Measurements from ENCODE around the gene NPHS1. TPM values are rescaled to one million over a fixed set of nuclear protein-coding genes. Genes with fewer than 3 reads are reported as not detected.
"Not testable (repeated sequence)": the region's sequence is repeated elsewhere in the genome, so short reads cannot be mapped to it uniquely, and the experiment has no call there.

The NPHS1 gene
- total RNA-seq, 2 donors from 2014 or later: not detected

DNA sequence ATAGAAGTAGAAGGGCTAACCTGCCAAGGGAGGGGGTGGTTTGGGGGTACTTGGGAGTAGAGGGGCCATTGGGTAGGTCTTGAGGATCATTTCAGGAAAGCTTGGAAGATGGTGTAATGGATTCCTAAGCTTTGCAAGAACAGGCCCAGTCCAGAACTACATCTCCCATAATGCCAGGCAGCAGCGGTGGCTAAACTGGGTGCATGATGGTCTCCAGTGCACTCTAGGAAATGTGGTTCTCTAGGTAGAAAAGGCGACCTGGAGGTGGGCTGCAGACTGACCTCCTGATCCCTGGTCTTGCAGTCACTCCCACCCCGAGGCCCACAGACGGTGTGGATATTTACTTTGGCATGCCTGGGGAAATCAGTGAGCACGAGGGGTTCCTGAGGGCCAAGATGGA lies 19.9 kb upstream of the NPHS1 start:
- no peaks in the 10 kb centered on the region for H3K9me3 ChIP-seq
- H3K27me3 ChIP-seq: no peaks in the 10 kb centered on the region
- TF ChIP-seq, protein P1, sequence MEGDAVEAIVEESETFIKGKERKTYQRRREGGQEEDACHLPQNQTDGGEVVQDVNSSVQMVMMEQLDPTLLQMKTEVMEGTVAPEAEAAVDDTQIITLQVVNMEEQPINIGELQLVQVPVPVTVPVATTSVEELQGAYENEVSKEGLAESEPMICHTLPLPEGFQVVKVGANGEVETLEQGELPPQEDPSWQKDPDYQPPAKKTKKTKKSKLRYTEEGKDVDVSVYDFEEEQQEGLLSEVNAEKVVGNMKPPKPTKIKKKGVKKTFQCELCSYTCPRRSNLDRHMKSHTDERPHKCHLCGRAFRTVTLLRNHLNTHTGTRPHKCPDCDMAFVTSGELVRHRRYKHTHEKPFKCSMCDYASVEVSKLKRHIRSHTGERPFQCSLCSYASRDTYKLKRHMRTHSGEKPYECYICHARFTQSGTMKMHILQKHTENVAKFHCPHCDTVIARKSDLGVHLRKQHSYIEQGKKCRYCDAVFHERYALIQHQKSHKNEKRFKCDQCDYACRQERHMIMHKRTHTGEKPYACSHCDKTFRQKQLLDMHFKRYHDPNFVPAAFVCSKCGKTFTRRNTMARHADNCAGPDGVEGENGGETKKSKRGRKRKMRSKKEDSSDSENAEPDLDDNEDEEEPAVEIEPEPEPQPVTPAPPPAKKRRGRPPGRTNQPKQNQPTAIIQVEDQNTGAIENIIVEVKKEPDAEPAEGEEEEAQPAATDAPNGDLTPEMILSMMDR (IDR thresholded peaks at IDR 0.05): no peak
- H3K4me1 ChIP-seq: peaks cover 0 to 26% of the 10 kb centered on the region in 2 donors
- H3K27ac ChIP-seq: no peak overlapping the region
- H3K36me3 ChIP-seq: no peaks in the 10 kb centered on the region
- DNase-seq (ENCODE audit: low spot score): no peak
- H3K4me3 ChIP-seq: no peak overlapping the region

DNA sequence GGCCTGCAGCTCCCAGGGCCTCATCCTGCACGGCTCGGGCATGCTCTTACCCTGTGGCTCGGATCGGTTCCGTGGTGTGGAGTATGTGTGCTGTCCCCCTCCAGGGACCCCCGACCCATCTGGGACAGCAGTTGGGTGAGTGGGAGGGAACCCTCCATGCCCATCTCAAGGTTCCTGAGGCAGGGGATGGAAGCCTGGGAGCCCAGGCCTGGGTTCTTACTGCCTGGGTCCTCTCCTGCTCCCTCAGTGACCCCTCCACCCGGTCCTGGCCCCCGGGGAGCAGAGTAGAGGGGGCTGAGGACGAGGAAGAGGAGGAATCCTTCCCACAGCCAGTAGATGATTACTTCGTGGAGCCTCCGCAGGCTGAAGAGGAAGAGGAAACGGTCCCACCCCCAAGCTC lies 19.3 kb upstream of the NPHS1 start:
- Histone ChIP-seq H3K4me1 (peaks cover 0 to 26% of the 10 kb centered on the region in 2 donors), H3K27ac (no peak overlapping the region), H3K4me3 (no peak overlapping the region), H3K36me3 (no peaks in the 10 kb centered on the region), H3K27me3 (no peaks in the 10 kb centered on the region), H3K9me3 (no peaks in the 10 kb centered on the region)
- TF ChIP-seq, protein P1 (IDR thresholded peaks at IDR 0.05): no peak
- no peak for DNase-seq (ENCODE audit: low spot score)

DNA sequence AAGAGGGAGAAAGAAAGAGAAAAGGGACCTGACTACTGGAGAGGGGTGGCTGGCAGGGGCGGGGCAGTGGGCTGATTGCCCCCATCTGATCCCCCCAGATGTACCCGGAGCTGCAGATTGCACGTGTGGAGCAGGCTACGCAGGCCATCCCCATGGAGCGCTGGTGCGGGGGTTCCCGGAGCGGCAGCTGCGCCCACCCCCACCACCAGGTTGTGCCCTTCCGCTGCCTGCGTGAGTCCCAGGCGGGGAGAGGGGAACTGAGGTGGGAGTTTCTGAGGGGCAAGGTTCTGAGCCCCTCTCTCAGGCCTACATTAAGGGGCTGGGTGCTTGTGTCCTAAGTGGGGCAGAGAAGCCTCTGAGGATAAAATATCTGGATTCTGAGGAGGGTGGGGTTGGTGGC lies 18.5 kb upstream of the NPHS1 start:
- peaks cover 0 to 26% of the 10 kb centered on the region in 2 donors for H3K4me1 ChIP-seq
- no peaks in the 10 kb centered on the region for H3K9me3 ChIP-seq
- no peak overlapping the region for H3K27ac ChIP-seq
- DNase-seq (ENCODE audit: low spot score): no peak
- no peak overlapping the region for H3K4me3 ChIP-seq
- TF ChIP-seq, protein P1 (IDR thresholded peaks at IDR 0.05): no peak
- no peaks in the 10 kb centered on the region for H3K27me3 ChIP-seq
- H3K36me3 ChIP-seq: no peaks in the 10 kb centered on the region

DNA sequence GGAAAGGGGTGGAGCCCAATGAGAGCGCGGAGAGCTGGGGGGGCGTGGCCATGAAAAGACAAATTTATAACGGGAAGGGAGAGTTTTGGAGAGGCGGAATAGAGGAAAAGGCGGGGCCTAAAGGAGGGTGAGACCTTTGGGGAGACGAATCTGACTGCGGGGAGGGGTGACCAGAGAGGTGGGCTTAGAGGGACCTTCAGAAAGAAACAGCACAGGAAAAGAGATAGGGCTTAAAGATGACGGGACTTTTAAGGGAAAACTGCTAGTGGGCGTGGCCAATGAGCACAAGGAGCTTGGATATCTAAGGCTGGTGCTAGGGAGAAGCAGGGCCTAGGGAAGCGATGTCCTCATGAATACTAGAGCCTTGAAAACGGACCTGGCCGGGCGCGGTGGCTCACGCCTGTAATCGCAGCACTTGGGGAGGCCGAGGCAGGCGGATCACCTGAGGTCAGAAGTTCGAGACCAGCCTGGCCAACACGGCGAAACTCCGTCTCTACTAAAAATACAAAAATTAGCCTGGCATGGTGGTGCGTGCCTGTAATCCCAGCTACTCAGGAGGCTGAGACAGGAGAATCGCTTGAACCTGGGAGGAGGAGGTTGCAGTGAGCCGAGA lies 17.9 kb upstream of the NPHS1 start:
- H3K27ac ChIP-seq; H3K36me3 ChIP-seq; H3K9me3 ChIP-seq; DNase-seq (ENCODE audit: low spot score); H3K27me3 ChIP-seq: not testable (repeated sequence)
- peak overlapping the region in 1 of 2 donors; percentile 64 for H3K4me3 ChIP-seq
- H3K4me1 ChIP-seq: peaks cover 0 to 26% of the 10 kb centered on the region in 2 donors

DNA sequence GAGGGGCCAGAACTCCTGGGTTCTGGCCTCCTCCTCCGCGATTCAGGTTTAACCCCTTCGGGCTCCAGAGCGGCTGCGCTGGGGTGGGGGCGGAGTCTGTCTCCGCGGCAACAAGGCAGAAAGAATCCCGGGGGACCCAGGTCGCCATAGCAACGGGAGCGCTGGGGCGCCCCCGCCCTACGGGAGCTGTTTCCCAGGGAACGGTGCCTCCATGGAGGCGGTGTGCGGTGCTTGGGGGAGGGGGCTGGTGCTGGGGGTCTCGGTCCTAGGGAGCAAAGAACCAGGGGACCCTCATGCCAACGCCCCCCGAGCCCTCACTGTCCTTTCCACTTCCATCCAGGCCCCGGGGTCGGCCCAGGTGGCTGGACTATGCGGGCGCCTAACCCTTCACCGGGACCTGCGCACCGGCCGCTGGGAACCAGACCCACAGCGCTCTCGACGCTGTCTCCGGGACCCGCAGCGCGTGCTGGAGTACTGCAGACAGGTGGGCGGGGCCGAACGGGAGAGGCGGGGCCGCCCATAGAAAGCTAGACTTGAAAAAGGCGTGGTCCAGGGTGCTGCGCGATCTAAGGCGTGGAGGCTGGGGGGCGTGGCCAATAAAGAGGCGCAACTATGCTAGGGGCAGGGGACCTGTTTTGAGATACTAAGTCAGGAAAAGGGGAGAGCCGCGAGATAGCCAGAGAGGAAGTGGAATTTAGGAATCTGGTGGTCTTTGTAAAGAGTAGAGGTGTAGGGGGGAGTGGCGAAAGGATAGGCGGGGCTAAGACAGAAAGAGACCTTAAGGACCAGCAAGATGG lies 17.2 kb upstream of the NPHS1 start:
- H3K4me1 ChIP-seq: peaks cover 0 to 26% of the 10 kb centered on the region in 2 donors
- H3K4me3 ChIP-seq: peak overlapping the region in 1 of 2 donors; percentile 64
- H3K9me3 ChIP-seq: no peaks in the 10 kb centered on the region
- TF ChIP-seq, protein P1 (IDR thresholded peaks at IDR 0.05): no peak
- DNase-seq (ENCODE audit: low spot score): no peak
- no peaks in the 10 kb centered on the region for H3K27me3 ChIP-seq
- H3K36me3 ChIP-seq: no peaks in the 10 kb centered on the region
- H3K27ac ChIP-seq: no peak overlapping the region

DNA sequence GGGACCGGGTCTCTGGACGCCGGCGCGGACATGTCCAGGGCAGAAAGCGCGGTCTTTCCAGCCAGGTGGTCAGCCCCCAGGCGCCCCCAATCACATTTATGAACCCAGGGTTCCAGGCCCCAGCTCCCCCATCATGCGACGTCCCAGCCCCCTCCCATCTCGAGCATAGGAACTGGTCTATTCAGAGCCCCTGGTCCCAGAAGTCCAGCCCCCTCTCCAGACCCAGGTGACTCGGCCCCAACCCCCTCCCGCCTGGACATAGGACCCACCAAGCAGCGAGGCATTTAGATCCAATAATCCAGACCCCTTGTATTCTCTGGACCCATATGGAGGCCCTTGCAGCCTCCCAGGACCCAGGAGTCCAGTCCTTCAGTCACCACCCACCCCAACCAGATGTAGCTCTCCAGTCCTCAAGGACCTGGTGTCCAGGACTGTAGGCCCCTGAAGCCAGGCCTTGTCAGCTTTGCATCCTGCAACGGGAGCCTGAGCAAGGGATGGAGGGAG lies 16.6 kb upstream of the NPHS1 start:
- no peaks in the 10 kb centered on the region for H3K27me3 ChIP-seq
- no peak for DNase-seq (ENCODE audit: low spot score)
- H3K27ac ChIP-seq: no peak overlapping the region
- H3K9me3 ChIP-seq: no peaks in the 10 kb centered on the region
- H3K4me1 ChIP-seq: peaks cover 0 to 26% of the 10 kb centered on the region in 2 donors
- TF ChIP-seq, protein P1 (IDR thresholded peaks at IDR 0.05): no peak
- H3K4me3 ChIP-seq: peak overlapping the region; percentile 37 to 64
- no peaks in the 10 kb centered on the region for H3K36me3 ChIP-seq
